CD14-positive monocyte (primary cell): Measurements from ENCODE around the gene SGK1. TPM values are rescaled to one million over a fixed set of nuclear protein-coding genes. Genes with fewer than 3 reads are reported as not detected.

Experiments used
- DNase-seq, 3 donors: peaks; one replicate each; pipeline ENCODE4 v3.0.0-alpha.2; 2011 to 2022
- H2AFZ ChIP-seq: 2 replicates; pipeline ENCODE4 v1.6.0; 2012; ENCODE audit warnings: mild to moderate bottlenecking, low read depth, low read length, inconsistent platforms; ENCODE audit not compliant: insufficient read depth, poor library complexity, severe bottlenecking
- H3K27ac ChIP-seq, 2 donors: 1 replicate in 1 of 2; 2 replicates in 1 of 2; pipeline ENCODE4 v1.5.1; 2012 to 2013; ENCODE audit warnings: low read length in 2 of 2, control low read depth in 1 of 2, inconsistent platforms in 1 of 2, low read depth in 1 of 2, mild to moderate bottlenecking in 1 of 2
- H3K27me3 ChIP-seq, 2 donors: one replicate each; pipeline versions ENCODE4 v1.6.0 to v1.6.1; 2011 to 2013; ENCODE audit warnings: low read length in 2 of 2; ENCODE audit not compliant: control insufficient read depth in 2 of 2, insufficient read depth in 2 of 2
- H3K36me3 ChIP-seq, 2 donors: replicated peaks in 1 of 2; 1 replicate in 1 of 2; 2 replicates in 1 of 2; pipeline versions ENCODE4 v1.5.1 to v1.6.1; 2012 to 2013; ENCODE audit warnings: low read length in 2 of 2, control low read depth in 1 of 2, inconsistent platforms in 1 of 2, mild to moderate bottlenecking in 1 of 2; ENCODE audit not compliant: insufficient read depth in 2 of 2, control insufficient read depth in 1 of 2
- H3K4me1 ChIP-seq, 2 donors: 1 replicate in 1 of 2; 2 replicates in 1 of 2; pipeline versions ENCODE4 v1.5.1 to v1.6.1; 2012 to 2013; ENCODE audit warnings: low read length in 2 of 2, control low read depth in 1 of 2, inconsistent platforms in 1 of 2, mild to moderate bottlenecking in 1 of 2, moderate library complexity in 1 of 2; ENCODE audit not compliant: insufficient read depth in 2 of 2, control insufficient read depth in 1 of 2
- H3K4me2 ChIP-seq: replicated peaks from 2 replicates; pipeline ENCODE3; 2012; ENCODE audit warnings: low read length, moderate library complexity, mild to moderate bottlenecking; ENCODE audit not compliant: poor library complexity, severe bottlenecking; ENCODE audit errors: extremely low read depth
- H3K4me3 ChIP-seq, 3 experiments: fragments of 200-600 bp in 1 of 3; sonication (generic) in 1 of 3; replicated peaks in 1 of 3; 1 replicate in 2 of 3; 2 replicates in 1 of 3; pipeline ENCODE4 v1.5.1; 2011 to 2013; ENCODE audit warnings: low read length in 3 of 3, mild to moderate bottlenecking in 3 of 3, control low read depth in 2 of 3, low read depth in 2 of 3, inconsistent platforms in 1 of 3, moderate library complexity in 1 of 3
- H3K79me2 ChIP-seq: 2 replicates; pipeline ENCODE4 v1.6.0; 2012; ENCODE audit warnings: mild to moderate bottlenecking, control low read depth, inconsistent platforms, low read length, moderate library complexity; ENCODE audit not compliant: insufficient read depth
- H3K9ac ChIP-seq: 2 replicates; pipeline ENCODE4 v1.6.0; 2017; ENCODE audit warnings: low read length, mild to moderate bottlenecking; ENCODE audit not compliant: insufficient read depth, poor library complexity, severe bottlenecking
- H3K9me3 ChIP-seq, 2 donors: replicated peaks in 1 of 2; 1 replicate in 1 of 2; 2 replicates in 1 of 2; pipeline versions ENCODE4 v1.5.1 to v1.6.1; 2012 to 2013; ENCODE audit warnings: low read length in 2 of 2, control low read depth in 1 of 2; ENCODE audit not compliant: control insufficient read depth in 1 of 2, insufficient read depth in 1 of 2
- H4K20me1 ChIP-seq: 2 replicates; pipeline ENCODE4 v1.6.0; 2012; ENCODE audit warnings: mild to moderate bottlenecking, low read length, control low read depth, moderate library complexity; ENCODE audit not compliant: insufficient read depth
- H3K27ac Mint-ChIP-seq, 7 donors: one replicate each; pipeline ENCODE4 v1.8.0; 2020; ENCODE audit warnings: mild to moderate bottlenecking in 7 of 7, mixed read lengths in 7 of 7, moderate library complexity in 6 of 7, inconsistent platforms in 2 of 7
- H3K27me3 Mint-ChIP-seq, 3 donors: one replicate each; pipeline ENCODE4 v1.8.0; 2021 to 2022; ENCODE audit warnings: low read depth in 3 of 3, mild to moderate bottlenecking in 3 of 3, mixed read lengths in 3 of 3, moderate library complexity in 3 of 3, inconsistent platforms in 1 of 3
- H3K36me3 Mint-ChIP-seq, 2 donors: one replicate each; pipeline ENCODE4 v1.8.0; 2020; ENCODE audit warnings: mixed read lengths in 2 of 2, inconsistent platforms in 1 of 2, mild to moderate bottlenecking in 1 of 2
- H3K4me1 Mint-ChIP-seq: one replicate; pipeline ENCODE4 v1.8.0; 2020; ENCODE audit warnings: mild to moderate bottlenecking, mixed read lengths
- H3K4me3 Mint-ChIP-seq, 2 donors: one replicate each; pipeline ENCODE4 v1.8.0; 2020; ENCODE audit warnings: mild to moderate bottlenecking in 2 of 2, mixed read lengths in 2 of 2, moderate library complexity in 1 of 2
- H3K9me3 Mint-ChIP-seq, 7 donors: one replicate each; pipeline ENCODE4 v1.8.0; 2020 to 2022; ENCODE audit warnings: mixed read lengths in 7 of 7, mild to moderate bottlenecking in 6 of 7, moderate library complexity in 6 of 7, inconsistent platforms in 2 of 7
- CTCF ChIP-seq: fragments of 200-600 bp; IDR thresholded peaks from one replicate; pipeline ENCODE4 v1.8.0; 2022; ENCODE audit warnings: antibody characterized with exemption, mild to moderate bottlenecking
- WGBS: methylation state at CpG from one replicate; pipeline ENCODE4 v1.1.5; 2013; ENCODE audit warnings: missing lambda C conversion rate; ENCODE audit not compliant: insufficient coverage; 5-methylcytosine and 5-hydroxymethylcytosine counted together
- intact Hi-C, 2 donors: fragments of 100-400 bp; cut with micrococcal nuclease; formaldehyde crosslinking; loops; one replicate each; pipeline versions ENCODE4 v1.15.0 to v1.15.1; 2023
- polyA plus RNA-seq, 3 donors: library from polyadenylated mRNA; depleted of rRNA in 1 of 3; unstranded in 2 of 3; stranded (reverse) in 1 of 3; fragments of 300-500 nt in 2 of 3; fragments of >200 nt in 1 of 3; fragmentation: Illumina TruSeq in 2 of 3; gene quantifications; 1 replicate in 2 of 3; 2 replicates in 1 of 3; pipeline ENCODE4 v1.2.3, GENCODE V29; 2012 to 2021

The SGK1 gene
- polyA plus RNA-seq, 3 donors: 373 to 419 (median 407) TPM

GRCh38 chr6:134272374-134272773 is 45.5 kb downstream of the SGK1 start:
- Histone ChIP-seq H3K36me3 (no peaks in the 10 kb centered on the region), H3K4me2 (no peak overlapping the region), H3K79me2 (no peaks in the 10 kb centered on the region), H3K27me3 (no peaks in the 10 kb centered on the region), H3K9ac (no peak overlapping the region), H3K4me1 (peaks cover 21 to 25% of the 10 kb centered on the region in 2 donors), H3K27ac (no peak overlapping the region), H4K20me1 (no peaks in the 10 kb centered on the region), H2AFZ (peak overlapping the region; percentile 2), H3K9me3 (no peaks in the 10 kb centered on the region), H3K4me3 (no peak overlapping the region)
- Mint-ChIP-seq H3K36me3 (no peaks in the 10 kb centered on the region), H3K4me1 (peaks cover 28% of the 10 kb centered on the region), H3K27me3 (peaks cover 0 to 3% (median 2%) of the 10 kb centered on the region in 3 donors), H3K9me3 (no peaks in the 10 kb centered on the region), H3K27ac (peak overlapping the region in 4 of 7 donors; percentile 43 to 83 (median 60)), H3K4me3 (peak overlapping the region in 1 of 2 donors; percentile 28)
- no peak for TF ChIP-seq CTCF
- no peak for DNase-seq
- intact Hi-C loops: no loop called here
- WGBS: 4% methylated on average over 2 of the region's 5 CpGs

GRCh38 chr6:134267917-134268361 is 50.0 kb downstream of the SGK1 start:
- Histone ChIP-seq H3K27me3 (no peaks in the 10 kb centered on the region), H3K27ac (no peak overlapping the region), H3K9ac (no peak overlapping the region), H3K36me3 (no peaks in the 10 kb centered on the region), H3K4me3 (no peak overlapping the region), H3K4me2 (no peak overlapping the region), H4K20me1 (no peaks in the 10 kb centered on the region), H3K79me2 (no peaks in the 10 kb centered on the region), H2AFZ (no peak overlapping the region), H3K9me3 (no peaks in the 10 kb centered on the region), H3K4me1 (peaks cover 6 to 10% of the 10 kb centered on the region in 2 donors)
- Mint-ChIP-seq H3K27me3 (peaks cover 0 to 4% (median 2%) of the 10 kb centered on the region in 3 donors), H3K4me3 (no peak overlapping the region), H3K9me3 (no peaks in the 10 kb centered on the region), H3K36me3 (no peaks in the 10 kb centered on the region), H3K4me1 (peaks cover 9% of the 10 kb centered on the region), H3K27ac (peak overlapping the region in 1 of 7 donors; percentile 16)
- 93% methylated on average over 7 of the region's 10 CpGs for WGBS
- no peak for TF ChIP-seq CTCF
- intact Hi-C loops: no loop called here
- no peak for DNase-seq
